Esophagus muscularis mucosa (tissue), 4 donors: ENCODE data around the gene COL25A1. TPM values are rescaled to one million over a fixed set of nuclear protein-coding genes. Genes with fewer than 3 reads are reported as not detected.

ENCODE experiments used
- DNase-seq: peaks from one replicate; pipeline ENCODE4 v3.0.0-alpha.2; 2017; ENCODE audit errors: extremely low spot score
- H3K27ac ChIP-seq, 4 donors: fragments of 200-600 bp; sonication (generic); replicated peaks in 1 of 4; 1 replicate in 3 of 4; 2 replicates in 1 of 4; pipeline ENCODE4 v1.5.1; 2016 to 2019; ENCODE audit warnings: mild to moderate bottlenecking in 1 of 4
- H3K27me3 ChIP-seq, 4 donors: fragments of 200-600 bp; sonication (generic); one replicate each; pipeline versions ENCODE4 v1.5.1 to v1.6.0; 2016 to 2019
- H3K36me3 ChIP-seq, 4 donors: fragments of 200-600 bp; sonication (generic); one replicate each; pipeline ENCODE4 v1.5.1; 2016 to 2019
- H3K4me1 ChIP-seq, 4 donors: fragments of 200-600 bp; sonication (generic); one replicate each; pipeline ENCODE4 v1.5.1; 2016 to 2019
- H3K4me3 ChIP-seq, 4 donors: fragments of 200-600 bp; sonication (generic); 1 replicate in 2 of 4; 2 replicates in 2 of 4; pipeline ENCODE4 v1.5.1; 2016 to 2019; ENCODE audit warnings: mild to moderate bottlenecking in 4 of 4, moderate library complexity in 1 of 4
- H3K9me3 ChIP-seq, 4 donors: fragments of 200-600 bp; sonication (generic); 1 replicate in 3 of 4; 2 replicates in 1 of 4; pipeline ENCODE4 v1.5.1; 2016 to 2019
- CTCF ChIP-seq, 3 experiments: fragments of 200-600 bp in 2 of 3; fragments of 450-650 bp in 1 of 3; sonication (generic) in 2 of 3; IDR thresholded peaks; one replicate each; pipeline ENCODE4 v1.5.1; 2017 to 2019; ENCODE audit warnings: antibody characterized with exemption in 3 of 3, mild to moderate bottlenecking in 2 of 3, moderate library complexity in 1 of 3
- EP300 ChIP-seq: sonication (generic); formaldehyde crosslinking; IDR thresholded peaks from one replicate; pipeline ENCODE4 v1.6.1; 2017; ENCODE audit warnings: antibody characterized with exemption
- POLR2A ChIP-seq: fragments of 450-650 bp; IDR thresholded peaks from one replicate; pipeline ENCODE4 v1.6.1; 2017; ENCODE audit warnings: antibody characterized with exemption, moderate library complexity, mild to moderate bottlenecking, low read depth
- POLR2AphosphoS5 ChIP-seq, 2 donors: sonication (generic); formaldehyde crosslinking; IDR thresholded peaks; one replicate each; pipeline ENCODE4 v1.6.1; 2017; ENCODE audit warnings: antibody characterized with exemption in 2 of 2
- WGBS: methylation state at CpG from one replicate; pipeline ENCODE4 v1.1.5; 2018; 5-methylcytosine and 5-hydroxymethylcytosine counted together
- intact Hi-C: fragments of 100-400 bp; cut with DNase I; formaldehyde crosslinking; loops from one replicate; pipeline ENCODE4 v1.15.1; 2023
- total RNA-seq, 4 donors: library from RNA; depleted of rRNA; stranded (reverse); fragments of >200 nt; gene quantifications; one replicate each; pipeline versions ENCODE4 v1.1.0 to v1.2.1, GENCODE V29; 2016

The COL25A1 gene
- total RNA-seq, 4 donors from 2014 or later: 1.0 to 3.7 (median 2.0) TPM

GRCh38 chr4:109032671-109033070 is 269.8 kb downstream of the COL25A1 start:
- no peaks in the 10 kb centered on the region for H3K9me3 ChIP-seq
- no peaks in the 10 kb centered on the region for H3K27me3 ChIP-seq
- no peak for DNase-seq
- H3K27ac ChIP-seq: no peak overlapping the region
- WGBS: 93% methylated on average over 5 of the region's 5 CpGs
- intact Hi-C loops: no loop called here
- H3K4me3 ChIP-seq: no peak overlapping the region
- no peaks in the 10 kb centered on the region for H3K4me1 ChIP-seq
- H3K36me3 ChIP-seq: no peaks in the 10 kb centered on the region
- TF ChIP-seq EP300 (no peak), POLR2AphosphoS5 (IDR thresholded peaks at IDR 0.05) (no peak), CTCF (IDR thresholded peaks at IDR 0.05) (no peak), POLR2A (no peak)

GRCh38 chr4:109029987-109030386 is 272.5 kb downstream of the COL25A1 start:
- Histone ChIP-seq H3K4me1 (no peaks in the 10 kb centered on the region), H3K9me3 (no peaks in the 10 kb centered on the region), H3K36me3 (no peaks in the 10 kb centered on the region), H3K27ac (no peak overlapping the region), H3K4me3 (no peak overlapping the region), H3K27me3 (no peaks in the 10 kb centered on the region)
- DNase-seq: no peak
- TF ChIP-seq POLR2AphosphoS5 (IDR thresholded peaks at IDR 0.05) (no peak), EP300 (no peak), POLR2A (no peak), CTCF (IDR thresholded peaks at IDR 0.05) (no peak)
- 77% methylated on average over 4 of the region's 4 CpGs for WGBS
- intact Hi-C loops: no loop called here

- TF ChIP-seq EP300: no peak
- no peak for TF ChIP-seq POLR2A
- TF ChIP-seq POLR2AphosphoS5 (IDR thresholded peaks at IDR 0.05): no peak
- no peak for TF ChIP-seq CTCF (IDR thresholded peaks at IDR 0.05)
- WGBS: 86% methylated on average over 5 of the region's 5 CpGs
- DNase-seq: no peak
- H3K4me1 ChIP-seq: no peaks in the 10 kb centered on the region
- H3K4me3 ChIP-seq: no peak overlapping the region
- intact Hi-C loops: no loop called here
- no peak overlapping the region for H3K27ac ChIP-seq
- no peaks in the 10 kb centered on the region for H3K9me3 ChIP-seq
- no peaks in the 10 kb centered on the region for H3K27me3 ChIP-seq
- H3K36me3 ChIP-seq: no peaks in the 10 kb centered on the region
Observed at GRCh38 chr4:109027016-109027500, 275.4 kb downstream of the COL25A1 start.

- intact Hi-C loops: no loop called here
- TF ChIP-seq CTCF (IDR thresholded peaks at IDR 0.05): no peak
- no peak for TF ChIP-seq EP300
- TF ChIP-seq POLR2A: no peak
- no peak for TF ChIP-seq POLR2AphosphoS5 (IDR thresholded peaks at IDR 0.05)
- 81% methylated on average over 4 of the region's 4 CpGs for WGBS
- DNase-seq: no peak
- Histone ChIP-seq H3K9me3 (peaks cover 0 to 3% (median under 1%) of the 10 kb centered on the region in 4 donors), H3K4me3 (no peak overlapping the region), H3K27me3 (no peaks in the 10 kb centered on the region), H3K36me3 (no peaks in the 10 kb centered on the region), H3K27ac (no peak overlapping the region), H3K4me1 (no peaks in the 10 kb centered on the region)
Observed at GRCh38 chr4:109026588-109026987, 275.9 kb downstream of the COL25A1 start.

- no peak overlapping the region for H3K27ac ChIP-seq
- H3K9me3 ChIP-seq: peaks cover 0 to 12% (median 6%) of the 10 kb centered on the region in 4 donors
- DNase-seq: no peak
- H3K27me3 ChIP-seq: no peaks in the 10 kb centered on the region
- H3K36me3 ChIP-seq: no peaks in the 10 kb centered on the region
- WGBS: 68% methylated on average over 3 of the region's 3 CpGs
- intact Hi-C loops: no loop called here
- TF ChIP-seq POLR2AphosphoS5 (IDR thresholded peaks at IDR 0.05): no peak
- TF ChIP-seq CTCF (IDR thresholded peaks at IDR 0.05): no peak
- no peak for TF ChIP-seq POLR2A
- no peak for TF ChIP-seq EP300
- H3K4me3 ChIP-seq: no peak overlapping the region
- H3K4me1 ChIP-seq: no peaks in the 10 kb centered on the region
Observed at GRCh38 chr4:109025471-109026076, 276.9 kb downstream of the COL25A1 start.
